HepG2 (cell line): ENCODE data around the gene THBS2. TPM values are rescaled to one million over a fixed set of nuclear protein-coding genes. Genes with fewer than 3 reads are reported as not detected.

Experiments
- CCAR2 ChIP-seq: fragments of 200-400 bp; formaldehyde crosslinking; optimal IDR thresholded peaks from 2 replicates; pipeline ENCODE3; 2018; ENCODE audit warnings: low read depth, mild to moderate bottlenecking, low read length, moderate library complexity
- ELF4 ChIP-seq: sonication (generic); formaldehyde crosslinking; IDR thresholded peaks from 2 replicates; pipeline ENCODE4 v1.5.0; 2020; ENCODE audit warnings: missing genetic modification reagents, mild to moderate bottlenecking, moderate library complexity, borderline replicate concordance
- HIVEP1 ChIP-seq: sonication (generic); formaldehyde crosslinking; IDR thresholded peaks from 2 replicates; pipeline ENCODE4 v1.4.0; 2020; ENCODE audit warnings: mild to moderate bottlenecking, missing genetic modification reagents
- HOXD1 ChIP-seq: sonication (generic); formaldehyde crosslinking; IDR thresholded peaks from 2 replicates; pipeline ENCODE4 v1.5.0; 2020; ENCODE audit warnings: missing genetic modification reagents
- ISL2 ChIP-seq: sonication (generic); formaldehyde crosslinking; IDR thresholded peaks from 2 replicates; pipeline ENCODE4 v1.5.0; 2020; ENCODE audit warnings: missing genetic modification reagents
- KAT8 ChIP-seq: IDR thresholded peaks from 2 replicates; pipeline ENCODE4 v1.6.1; 2016; ENCODE audit warnings: missing genetic modification reagents, missing compliant biosample characterization
- MED8 ChIP-seq: sonication (generic); formaldehyde crosslinking; IDR thresholded peaks from 2 replicates; pipeline ENCODE4 v1.8.1; 2023; ENCODE audit warnings: mild to moderate bottlenecking, missing genetic modification reagents; ENCODE audit not compliant: insufficient replicate concordance
- POLR2G ChIP-seq: fragments of 200-400 bp; formaldehyde crosslinking; IDR thresholded peaks from 2 replicates; pipeline ENCODE4 v1.6.1; 2018; ENCODE audit warnings: mild to moderate bottlenecking, low read depth, low read length, moderate library complexity
- RAD21 ChIP-seq: fragments of 450-650 bp; formaldehyde crosslinking; IDR thresholded peaks from 2 replicates; pipeline ENCODE4 v1.5.0; 2020; ENCODE audit warnings: mild to moderate bottlenecking
- SALL2 ChIP-seq: sonication (generic); formaldehyde crosslinking; IDR thresholded peaks from 2 replicates; pipeline ENCODE4 v1.8.1; 2023; ENCODE audit warnings: mild to moderate bottlenecking, missing genetic modification reagents, inconsistent platforms
- SYNCRIP ChIP-seq: fragments of 200-400 bp; formaldehyde crosslinking; IDR thresholded peaks from 2 replicates; pipeline ENCODE4 v1.6.1; 2018; ENCODE audit warnings: mild to moderate bottlenecking, low read depth, low read length; ENCODE audit not compliant: insufficient read depth
- THAP11 ChIP-seq: IDR thresholded peaks from 2 replicates; pipeline ENCODE4 v1.6.1; 2016; ENCODE audit warnings: missing biosample characterization, missing genetic modification reagents
- TRIM22 ChIP-seq: fragments of 450-650 bp; IDR thresholded peaks from 2 replicates; pipeline ENCODE4 v1.6.1; 2017
- ZBTB21 ChIP-seq: sonication (generic); formaldehyde crosslinking; IDR thresholded peaks from 2 replicates; pipeline ENCODE4 v1.4.0; 2020; ENCODE audit warnings: missing genetic modification reagents
- ZNF180 ChIP-seq: sonication (generic); formaldehyde crosslinking; IDR thresholded peaks from 2 replicates; pipeline ENCODE4 v1.4.0; 2020; ENCODE audit warnings: low read depth, missing genetic modification reagents, borderline replicate concordance
- ZNF224 ChIP-seq: sonication (generic); formaldehyde crosslinking; IDR thresholded peaks from 2 replicates; pipeline ENCODE4 v1.5.0; 2020; ENCODE audit warnings: mild to moderate bottlenecking, missing genetic modification reagents
- ZNF235 ChIP-seq: sonication (generic); formaldehyde crosslinking; IDR thresholded peaks from 2 replicates; pipeline ENCODE4 v1.8.1; 2023; ENCODE audit warnings: mild to moderate bottlenecking, missing genetic modification reagents, borderline replicate concordance
- ZNF281 ChIP-seq: sonication (generic); formaldehyde crosslinking; IDR thresholded peaks from 2 replicates; pipeline ENCODE4 v1.4.0; 2020; ENCODE audit warnings: missing genetic modification reagents, borderline replicate concordance
- ZNF503 ChIP-seq: sonication (generic); formaldehyde crosslinking; IDR thresholded peaks from 2 replicates; pipeline ENCODE4 v1.4.0; 2020; ENCODE audit warnings: missing genetic modification reagents
- ZNF710 ChIP-seq: sonication (generic); formaldehyde crosslinking; IDR thresholded peaks from 2 replicates; pipeline ENCODE4 v1.5.0; 2020; ENCODE audit warnings: mild to moderate bottlenecking, missing genetic modification reagents, borderline replicate concordance
- ZNF737 ChIP-seq: sonication (generic); formaldehyde crosslinking; IDR thresholded peaks from 2 replicates; pipeline ENCODE4 v1.5.0; 2020; ENCODE audit warnings: missing genetic modification reagents, mild to moderate bottlenecking, borderline replicate concordance
- ZNF850 ChIP-seq: sonication (generic); formaldehyde crosslinking; conservative IDR thresholded peaks from 2 replicates; pipeline ENCODE4 v1.9.0; 2021; ENCODE audit warnings: mild to moderate bottlenecking, missing genetic modification reagents
- polyA plus RNA-seq, 8 experiments: library from polyadenylated mRNA; depleted of rRNA in 3 of 8; stranded (reverse) in 7 of 8; unstranded in 1 of 8; fragments of >200 nt; fragmentation: Illumina TruSeq in 4 of 8; extraction: Trizol in 4 of 8; gene quantifications; 2 replicates each; pipeline versions ENCODE4 v1.2.1 to v1.2.3, GENCODE V29; 2011 to 2016; ENCODE audit warnings: low read depth in 4 of 8, missing spikeins in 1 of 8, mixed read lengths in 1 of 8; ENCODE audit not compliant: insufficient read depth in 1 of 8
- total RNA-seq, 5 experiments: library from RNA; depleted of rRNA; stranded (reverse); fragments of >200 nt; fragmentation: Illumina TruSeq; extraction: Trizol; gene quantifications; 2 replicates each; pipeline ENCODE4 v1.2.3, GENCODE V29; 2016; ENCODE audit warnings: low read depth in 1 of 5

Gene THBS2
- total and polyA plus RNA-seq, 2 of the 13 experiments (the other 11 are each of a cell fraction or from before 2014, with no cell fraction given), result 0.12 to 0.15 TPM

GRCh38 chr6:169292338-169293124, 38.9 kb upstream of the THBS2 start (continued):
- TF ChIP-seq ZNF281 (CRISPR knock-in tag) (peak; percentile 73; the same call in 1 of the 2 replicates), SALL2 (CRISPR knock-in tag) (peak; percentile 96), CCAR2 (peak; percentile 53), ZNF737 (CRISPR knock-in tag) (no peak), TRIM22 (no peak), POLR2G (peak; percentile 78), ZNF710 (peak; percentile 95), KAT8 (CRISPR knock-in tag) (peak; percentile 85), ZNF235 (0 out of 2 replicates have a peak, but pooled peaks have one; percentile 22), ZNF503 (peak; percentile 95; the same call in 1 of the 2 replicates), ZNF224 (CRISPR knock-in tag) (peak; percentile 47; the same call in 1 of the 2 replicates), THAP11 (peak; percentile 73), ELF4 (CRISPR knock-in tag) (no peak), SYNCRIP (no peak), RAD21 (peak; percentile 30; the same call in 1 of the 2 replicates), HOXD1 (no peak), ISL2 (CRISPR knock-in tag) (peak; percentile 96), ZNF180 (CRISPR knock-in tag) (no peak), ZNF850 (CRISPR knock-in tag) (no peak), MED8 (CRISPR knock-in tag) (peak; percentile 90), ZBTB21 (CRISPR knock-in tag) (no peak; the same call in 1 of the 2 replicates), HIVEP1 (CRISPR knock-in tag) (peak; percentile 83; the same call in 1 of the 2 replicates)
